ENCODE data around the gene FEM1C.

The FEM1C gene

GRCh38 chr5:115544436-115545350, at the start of gene FEM1C:
TSS of gene FEM1C (minus strand) at chr5:115544775. CDS start at chr5:115543493, 1,282 bp downstream.
- DNase-seq, result peak; percentile 98

GRCh38 chr5:115589043-115589442, 44.5 kb upstream of the FEM1C start:
- no peak for DNase-seq

GRCh38 chr5:115588640-115589039, 44.1 kb upstream of the FEM1C start:
- DNase-seq, result no peak

GRCh38 chr5:115586525-115587146, 42.1 kb upstream of the FEM1C start:
- DNase-seq, result peak; percentile 66

- no peak for DNase-seq
Observed at GRCh38 chr5:115585265-115585664, 40.7 kb upstream of the FEM1C start.

- DNase-seq, result no peak
Observed at GRCh38 chr5:115584501-115584900, 39.9 kb upstream of the FEM1C start.

GRCh38 chr5:115583474-115583873, 38.9 kb upstream of the FEM1C start:
- DNase-seq, result no peak

GRCh38 chr5:115580941-115581340, 36.4 kb upstream of the FEM1C start:
- no peak for DNase-seq

- no peak for DNase-seq
Observed at GRCh38 chr5:115579747-115580173, 35.2 kb upstream of the FEM1C start.

- no peak for DNase-seq
Observed at GRCh38 chr5:115579216-115579615, 34.6 kb upstream of the FEM1C start.

- no peak for DNase-seq
Observed at GRCh38 chr5:115578657-115579056, 34.1 kb upstream of the FEM1C start.

- DNase-seq, result no peak
Observed at GRCh38 chr5:115577741-115578140, 33.2 kb upstream of the FEM1C start.

GRCh38 chr5:115577329-115577728, 32.8 kb upstream of the FEM1C start:
- DNase-seq, result no peak

- no peak for DNase-seq
Observed at GRCh38 chr5:115575167-115576070, 30.8 kb upstream of the FEM1C start.

- no peak for DNase-seq
Observed at GRCh38 chr5:115573133-115573532, 28.6 kb upstream of the FEM1C start.

- no peak for DNase-seq
Observed at GRCh38 chr5:115571441-115571878, 26.9 kb upstream of the FEM1C start.

GRCh38 chr5:115568668-115569067, 24.1 kb upstream of the FEM1C start:
- no peak for DNase-seq

GRCh38 chr5:115565233-115565632, 20.7 kb upstream of the FEM1C start:
- no peak for DNase-seq

GRCh38 chr5:115561176-115561575, 16.6 kb upstream of the FEM1C start:
- no peak for DNase-seq

GRCh38 chr5:115559524-115559923, 14.9 kb upstream of the FEM1C start:
- no peak for DNase-seq

GRCh38 chr5:115558388-115558956, 13.9 kb upstream of the FEM1C start:
- DNase-seq, result no peak

GRCh38 chr5:115557667-115558387, 13.3 kb upstream of the FEM1C start:
- peak; percentile 39 for DNase-seq

Data from hematopoietic multipotent progenitor cell treated with erythropoietin and hydrocortisone succinate and interleukin-3 and kit ligand, for 4 days (in vitro differentiated cells).